ENCODE measurements around the gene EIF4E2.

GRCh38 chr2:232515639-232516038, 34.9 kb upstream of the EIF4E2 start:
- TF ChIP-seq TAF1 (IDR thresholded peaks at IDR 0.05; ENCODE audit: borderline replicate concordance, low read depth, low read length) (no peak), POLR2A (IDR thresholded peaks at IDR 0.05; ENCODE audit: low read depth, low read length) (no peak)
